HCT116 (cell line): ENCODE data around the gene PRR5L. TPM values are rescaled to one million over a fixed set of nuclear protein-coding genes. Genes with fewer than 3 reads are reported as not detected.

ENCODE experiments used
- ATAC-seq: fragments of 200-7000 bp; cut with Tn5 transposase; 2 replicates; pipeline ENCODE4 v1.9.1; 2020; ENCODE audit warnings: mild to moderate bottlenecking, moderate library complexity
- BruUV-seq: library from RNA; stranded (reverse); fragments of 400-500 nt; replicated peaks from 2 replicates; lab custom pipeline; 2021; lab: Mats Ljungman, UMichigan
- CTCF ChIA-PET: fragments of 300-600 bp; sonication (Branson Sonifier 250); formaldehyde crosslinking; loops from one replicate; lab custom pipeline; 2021; ENCODE audit warnings: antibody characterized with exemption; lab: Charles Lee
- POLR2A ChIA-PET: fragments of 300-600, 350-600 bp; sonication (Branson Sonifier 250); formaldehyde crosslinking; loops from one replicate; lab custom pipeline; 2021; ENCODE audit warnings: antibody characterized with exemption; lab: Charles Lee
- RAD21 ChIA-PET, 2 experiments: fragments of 300-600 bp; sonication (Branson Sonifier 250); formaldehyde crosslinking; loops; one replicate each; lab custom pipeline; 2023; ENCODE audit warnings: low total read pairs in 2 of 2; ENCODE audit not compliant: uncharacterized antibody in 2 of 2, unreplicated experiment in 2 of 2, low non-redundant PET in 1 of 2; lab: Charles Lee
- DNase-seq: peaks from one replicate; pipeline ENCODE4 v3.0.0-alpha.2; 2010; ENCODE audit warnings: low read depth, low spot score
- H2AFZ ChIP-seq: fragments of 200-600 bp; shearing (Covaris generic), sonication (generic); 2 replicates; pipeline ENCODE4 v1.6.1; 2017; ENCODE audit warnings: low read depth, mixed run types, mixed read lengths, antibody characterized with exemption, low read length; ENCODE audit not compliant: poor library complexity, severe bottlenecking
- H3K27ac ChIP-seq: 2 replicates; pipeline ENCODE4 v1.5.1; 2012; ENCODE audit warnings: low read depth, low read length
- H3K27me3 ChIP-seq: fragments of 200-600 bp; sonication (generic); 2 replicates; pipeline ENCODE4 v1.6.1; 2016; ENCODE audit warnings: mixed run types, low read length, mixed read lengths; ENCODE audit not compliant: insufficient read depth
- H3K36me3 ChIP-seq, 2 experiments: fragments of 200-500 bp in 1 of 2; fragments of 200-600 bp in 1 of 2; sonication (Bioruptor generic) in 1 of 2; sonication (generic) in 1 of 2; 2 replicates each; pipeline versions ENCODE4 v1.5.1 to v1.6.1; 2014 to 2016; ENCODE audit warnings: low read length in 2 of 2, inconsistent platforms in 1 of 2, mixed read lengths in 1 of 2, mixed run types in 1 of 2; ENCODE audit not compliant: insufficient read depth in 2 of 2, control insufficient read depth in 1 of 2
- H3K4me1 ChIP-seq, 2 experiments: fragments of 200-600 bp in 1 of 2; sonication (generic) in 1 of 2; 2 replicates each; pipeline versions ENCODE4 v1.5.1 to v1.6.1; 2012 to 2017; ENCODE audit warnings: low read length in 2 of 2, inconsistent platforms in 1 of 2, mild to moderate bottlenecking in 1 of 2, mixed read lengths in 1 of 2, mixed run types in 1 of 2, moderate library complexity in 1 of 2; ENCODE audit not compliant: insufficient read depth in 2 of 2, control insufficient read depth in 1 of 2
- H3K4me2 ChIP-seq: fragments of 200-600 bp; sonication (generic); 2 replicates; pipeline ENCODE4 v1.6.1; 2017; ENCODE audit warnings: mixed run types, low read length, mixed read lengths
- H3K4me3 ChIP-seq, 2 experiments: fragments of 200-600 bp in 1 of 2; sonication (generic) in 1 of 2; replicated peaks in 1 of 2; 2 replicates each; pipeline ENCODE4 v1.5.1; 2011 to 2016; ENCODE audit warnings: low read length in 2 of 2, control low read depth in 1 of 2, low read depth in 1 of 2, mild to moderate bottlenecking in 1 of 2, mixed read lengths in 1 of 2, mixed run types in 1 of 2
- H3K79me2 ChIP-seq: fragments of 200-600 bp; sonication (generic); 2 replicates; pipeline ENCODE4 v1.6.1; 2017; ENCODE audit warnings: mild to moderate bottlenecking, mixed run types, low read length, moderate library complexity, mixed read lengths; ENCODE audit not compliant: insufficient read depth
- H3K9ac ChIP-seq: fragments of 200-600 bp; sonication (generic); 2 replicates; pipeline ENCODE4 v1.6.1; 2016; ENCODE audit warnings: low read length, mixed read lengths
- H3K9me2 ChIP-seq: fragments of 200-600 bp; sonication (generic), shearing (Covaris generic); 2 replicates; pipeline ENCODE4 v1.6.1; 2017; ENCODE audit warnings: mixed run types, mild to moderate bottlenecking, moderate library complexity; ENCODE audit not compliant: insufficient read depth
- H3K9me3 ChIP-seq, 2 experiments: fragments of 200-500 bp in 1 of 2; fragments of 200-600 bp in 1 of 2; sonication (Bioruptor generic) in 1 of 2; sonication (generic) in 1 of 2; 2 replicates each; pipeline ENCODE4 v1.6.1; 2014 to 2017; ENCODE audit warnings: low read length in 2 of 2, mixed read lengths in 2 of 2, inconsistent platforms in 1 of 2, low read depth in 1 of 2, mild to moderate bottlenecking in 1 of 2, mixed run types in 1 of 2, moderate library complexity in 1 of 2; ENCODE audit not compliant: control insufficient read depth in 1 of 2, insufficient read depth in 1 of 2
- H4K20me1 ChIP-seq: fragments of 200-600 bp; sonication (generic), shearing (Covaris generic); 2 replicates; pipeline ENCODE4 v1.6.1; 2017; ENCODE audit warnings: mixed run types, mild to moderate bottlenecking, moderate library complexity; ENCODE audit not compliant: insufficient read depth
- CBX3 ChIP-seq: IDR thresholded peaks from 2 replicates; pipeline ENCODE4 v1.6.1; 2012; ENCODE audit warnings: low read depth
- CEBPB ChIP-seq: IDR thresholded peaks from 2 replicates; pipeline ENCODE4 v1.6.1; 2012; ENCODE audit warnings: low read depth
- EGR1 ChIP-seq: IDR thresholded peaks from 2 replicates; pipeline ENCODE4 v1.6.1; 2012; ENCODE audit warnings: low read depth
- ELF1 ChIP-seq: IDR thresholded peaks from 2 replicates; pipeline ENCODE4 v1.6.1; 2012; ENCODE audit warnings: low read depth, borderline replicate concordance
- EZH2 ChIP-seq: fragments of 200-600 bp; sonication (generic); IDR thresholded peaks from 2 replicates; pipeline ENCODE4 v1.6.1; 2017; ENCODE audit warnings: antibody characterized with exemption, mixed run types
- POLR2A ChIP-seq: IDR thresholded peaks from 2 replicates; pipeline ENCODE4 v1.7.0; 2011; ENCODE audit warnings: borderline replicate concordance; ENCODE audit not compliant: insufficient read depth, insufficient read length; ENCODE audit errors: extremely low read depth
- POLR2AphosphoS5 ChIP-seq: IDR thresholded peaks from 2 replicates; pipeline ENCODE4 v1.6.1; 2011; ENCODE audit warnings: mild to moderate bottlenecking, low read depth, low read length, moderate library complexity
- RAD21 ChIP-seq: IDR thresholded peaks from 2 replicates; pipeline ENCODE4 v1.6.1; 2012; ENCODE audit warnings: low read depth, mild to moderate bottlenecking
- SP1 ChIP-seq: IDR thresholded peaks from 2 replicates; pipeline ENCODE4 v1.6.1; 2012; ENCODE audit warnings: low read depth
- SRF ChIP-seq: IDR thresholded peaks from 2 replicates; pipeline ENCODE4 v1.6.1; 2012; ENCODE audit warnings: low read depth
- YY1 ChIP-seq: IDR thresholded peaks from 2 replicates; pipeline ENCODE4 v1.6.1; 2011; ENCODE audit warnings: low read length, low read depth, moderate library complexity, mild to moderate bottlenecking; ENCODE audit not compliant: insufficient replicate concordance; ENCODE audit errors: extremely low read depth
- ZNF274 ChIP-seq: fragments of 200-500 bp; sonication (Bioruptor generic); IDR thresholded peaks from 2 replicates; pipeline ENCODE4 v1.6.1; 2014; ENCODE audit warnings: mild to moderate bottlenecking, low read depth, low read length, inconsistent platforms
- intact Hi-C: fragments of 100-400 bp; cut with micrococcal nuclease; formaldehyde crosslinking; loops from 2 replicates; pipeline ENCODE4 v1.10.0; 2022
- total RNA-seq: library from RNA; stranded (reverse); gene quantifications from one replicate; pipeline ENCODE4 v1.2.1, GENCODE V29; 2021; ENCODE audit not compliant: unreplicated experiment
- TF ChIP-seq, protein P1 (sequence below): IDR thresholded peaks from 2 replicates; pipeline ENCODE4 v1.6.1; 2012
- TF ChIP-seq, protein P2 (sequence below): IDR thresholded peaks from 2 replicates; pipeline ENCODE4 v1.6.1; 2011; ENCODE audit warnings: mild to moderate bottlenecking, low read length, moderate library complexity; ENCODE audit not compliant: insufficient replicate concordance; ENCODE audit errors: extremely low read depth

The PRR5L gene
- total RNA-seq, 1 experiment from 2014 or later, result 0.47 TPM

DNA sequence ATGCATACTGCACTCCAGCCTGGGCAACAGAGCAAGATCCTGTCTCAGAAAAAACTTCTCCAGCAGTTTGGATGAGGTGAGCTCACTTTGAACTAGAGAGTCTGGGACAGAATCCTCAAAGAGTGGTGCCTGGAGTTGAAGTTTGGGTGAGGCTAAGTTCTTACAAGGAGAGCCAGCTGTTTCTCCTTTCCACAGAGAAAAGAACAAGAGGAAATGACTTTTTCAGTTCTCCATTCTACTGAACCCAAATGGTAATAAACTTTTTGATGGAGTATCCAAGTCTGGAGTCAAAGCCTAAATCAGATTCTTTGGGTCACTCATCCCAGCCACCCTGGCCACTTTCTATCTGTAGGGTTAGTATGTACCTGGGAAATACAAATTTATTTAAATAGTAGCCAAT, 111.3 kb downstream of the PRR5L start:
- Histone ChIP-seq H3K27ac (no peak overlapping the region), H3K79me2 (no peaks in the 10 kb centered on the region), H3K4me3 (no peak overlapping the region), H3K4me1 (no peaks in the 10 kb centered on the region), H3K9ac (no peak overlapping the region), H3K27me3 (peaks cover 6% of the 10 kb centered on the region; the same call in 1 of the 2 replicates), H4K20me1 (no peaks in the 10 kb centered on the region), H3K9me3 (no peaks in the 10 kb centered on the region), H3K36me3 (no peaks in the 10 kb centered on the region), H2AFZ (no peak overlapping the region), H3K4me2 (no peak overlapping the region), H3K9me2 (no peaks in the 10 kb centered on the region)
- no TSS peak for BruUV-seq
- RAD21 ChIA-PET, result no interaction called here
- POLR2A ChIA-PET, result no interaction called here
- TF ChIP-seq, protein P1, sequence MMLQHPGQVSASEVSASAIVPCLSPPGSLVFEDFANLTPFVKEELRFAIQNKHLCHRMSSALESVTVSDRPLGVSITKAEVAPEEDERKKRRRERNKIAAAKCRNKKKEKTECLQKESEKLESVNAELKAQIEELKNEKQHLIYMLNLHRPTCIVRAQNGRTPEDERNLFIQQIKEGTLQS, result no peak
- no peak for TF ChIP-seq EZH2
- TF ChIP-seq ELF1, result no peak
- TF ChIP-seq RAD21, result no peak
- no peak for TF ChIP-seq POLR2AphosphoS5
- no peak for TF ChIP-seq POLR2A
- TF ChIP-seq CBX3, result no peak
- no peak for TF ChIP-seq SP1
- DNase-seq, result no peak
- CTCF ChIA-PET, result no interaction called here
- intact Hi-C loops, result no loop called here
- ATAC-seq, result no peak

DNA sequence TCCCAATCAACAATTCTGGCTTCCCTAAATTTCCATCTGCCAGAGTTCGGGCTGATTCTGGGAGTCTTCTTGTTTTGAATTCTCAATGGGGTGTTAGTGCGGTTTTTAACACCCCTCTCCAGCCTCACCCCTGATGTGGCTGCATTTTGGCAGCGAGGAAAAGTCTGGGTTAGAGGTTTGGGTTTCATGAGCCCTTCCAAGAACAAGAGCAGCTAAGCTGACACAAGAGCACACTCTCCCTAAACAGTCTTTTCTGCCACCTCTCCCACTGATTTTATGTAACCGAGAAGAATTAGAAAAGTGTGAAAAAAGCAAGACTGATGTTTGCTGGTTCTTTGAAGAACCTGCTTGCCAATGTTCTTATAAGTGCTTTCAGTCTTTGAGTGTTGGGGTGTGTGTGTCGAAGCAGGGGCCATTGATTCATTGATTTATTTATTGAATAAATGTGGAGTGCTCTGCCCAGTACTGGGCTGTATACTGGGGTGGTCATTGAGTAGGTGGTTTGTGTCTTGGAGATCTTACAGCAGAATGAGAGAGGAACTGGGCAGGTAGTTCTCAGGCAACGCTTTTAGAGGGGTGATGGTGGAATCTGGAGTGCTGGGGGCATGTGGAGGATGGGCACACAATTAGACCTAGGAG, 112.5 kb downstream of the PRR5L start:
- H3K27ac ChIP-seq, result no peak overlapping the region
- BruUV-seq, result no TSS peak
- ATAC-seq, result no peak
- no peaks in the 10 kb centered on the region for H3K79me2 ChIP-seq
- H3K36me3 ChIP-seq, result no peaks in the 10 kb centered on the region
- TF ChIP-seq, protein P1, result no peak
- TF ChIP-seq, protein P2, sequence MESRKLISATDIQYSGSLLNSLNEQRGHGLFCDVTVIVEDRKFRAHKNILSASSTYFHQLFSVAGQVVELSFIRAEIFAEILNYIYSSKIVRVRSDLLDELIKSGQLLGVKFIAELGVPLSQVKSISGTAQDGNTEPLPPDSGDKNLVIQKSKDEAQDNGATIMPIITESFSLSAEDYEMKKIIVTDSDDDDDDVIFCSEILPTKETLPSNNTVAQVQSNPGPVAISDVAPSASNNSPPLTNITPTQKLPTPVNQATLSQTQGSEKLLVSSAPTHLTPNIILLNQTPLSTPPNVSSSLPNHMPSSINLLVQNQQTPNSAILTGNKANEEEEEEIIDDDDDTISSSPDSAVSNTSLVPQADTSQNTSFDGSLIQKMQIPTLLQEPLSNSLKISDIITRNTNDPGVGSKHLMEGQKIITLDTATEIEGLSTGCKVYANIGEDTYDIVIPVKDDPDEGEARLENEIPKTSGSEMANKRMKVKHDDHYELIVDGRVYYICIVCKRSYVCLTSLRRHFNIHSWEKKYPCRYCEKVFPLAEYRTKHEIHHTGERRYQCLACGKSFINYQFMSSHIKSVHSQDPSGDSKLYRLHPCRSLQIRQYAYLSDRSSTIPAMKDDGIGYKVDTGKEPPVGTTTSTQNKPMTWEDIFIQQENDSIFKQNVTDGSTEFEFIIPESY, result no peak
- TF ChIP-seq SP1, result no peak
- no peak for TF ChIP-seq YY1
- TF ChIP-seq CBX3, result no peak
- TF ChIP-seq EZH2, result no peak
- TF ChIP-seq RAD21, result no peak
- TF ChIP-seq CEBPB, result no peak
- TF ChIP-seq EGR1, result no peak
- TF ChIP-seq SRF, result no peak
- no peak for TF ChIP-seq ZNF274
- no peak overlapping the region for H2AFZ ChIP-seq
- intact Hi-C loops, result no loop called here
- H3K27me3 ChIP-seq, result peaks cover 6% of the 10 kb centered on the region; the same call in 1 of the 2 replicates
- CTCF ChIA-PET, result no interaction called here
- no peak overlapping the region for H3K4me3 ChIP-seq
- no peaks in the 10 kb centered on the region for H3K4me1 ChIP-seq
- DNase-seq, result no peak
- RAD21 ChIA-PET, result no interaction called here
- POLR2A ChIA-PET, result no interaction called here
- H3K4me2 ChIP-seq, result no peak overlapping the region
- H3K9me2 ChIP-seq, result no peaks in the 10 kb centered on the region
- no peaks in the 10 kb centered on the region for H3K9me3 ChIP-seq
- H3K9ac ChIP-seq, result no peak overlapping the region
- H4K20me1 ChIP-seq, result no peaks in the 10 kb centered on the region
